Measurements from ENCODE around the gene SUMF2. TPM values are rescaled to one million over a fixed set of nuclear protein-coding genes. Genes with fewer than 3 reads are reported as not detected.

The SUMF2 gene
- total and polyA plus RNA-seq, 2 of the 13 experiments (the other 11 are each of a cell fraction or from before 2014, with no cell fraction given), result 48.9 to 54.4 TPM

DNA sequence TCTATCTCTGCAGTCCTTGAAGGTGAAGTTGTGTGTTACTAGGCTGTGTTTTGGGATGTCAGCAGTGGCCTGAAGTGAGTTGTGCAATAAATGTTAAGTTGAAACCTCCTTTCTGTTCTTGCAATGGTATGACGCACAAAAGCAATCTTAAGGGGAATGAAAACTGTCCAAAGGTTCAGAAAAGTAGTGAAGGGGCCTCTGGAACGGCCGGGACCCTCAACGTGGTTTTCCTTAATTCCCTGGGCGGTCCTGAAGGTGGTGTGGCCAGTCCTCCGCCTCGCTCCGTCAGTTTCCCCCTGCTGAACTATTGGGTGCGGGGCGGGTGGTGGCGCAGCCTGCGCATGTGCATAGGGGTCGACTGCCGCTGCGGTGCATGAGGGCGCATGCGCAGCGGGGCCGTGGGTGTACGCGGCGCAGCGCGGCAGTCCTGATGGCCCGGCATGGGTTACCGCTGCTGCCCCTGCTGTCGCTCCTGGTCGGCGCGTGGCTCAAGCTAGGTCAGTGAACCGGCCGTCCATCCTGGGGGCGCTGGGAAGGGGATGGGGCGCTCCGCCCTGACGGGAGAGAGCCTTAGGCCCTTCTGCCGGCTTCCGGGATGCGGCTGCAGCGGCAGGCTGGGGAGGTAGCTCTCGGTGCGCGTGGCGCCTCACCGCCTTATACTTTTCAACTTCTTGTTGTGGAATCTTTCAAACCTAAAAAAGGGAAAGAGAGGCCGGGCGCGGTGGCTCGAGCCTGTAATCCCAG, at the start of gene SUMF2 (continued):
- TF ChIP-seq, protein P1, sequence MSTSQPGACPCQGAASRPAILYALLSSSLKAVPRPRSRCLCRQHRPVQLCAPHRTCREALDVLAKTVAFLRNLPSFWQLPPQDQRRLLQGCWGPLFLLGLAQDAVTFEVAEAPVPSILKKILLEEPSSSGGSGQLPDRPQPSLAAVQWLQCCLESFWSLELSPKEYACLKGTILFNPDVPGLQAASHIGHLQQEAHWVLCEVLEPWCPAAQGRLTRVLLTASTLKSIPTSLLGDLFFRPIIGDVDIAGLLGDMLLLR (CRISPR knock-in tag; IDR thresholded peaks at IDR 0.05), result peak; percentile 82
- no peak for TF ChIP-seq HNRNPUL1 (IDR thresholded peaks at IDR 0.05; ENCODE audit: low read depth, low read length)
- no peak; the same call in 1 of the 2 replicates for TF ChIP-seq ZNF256 (CRISPR knock-in tag; conservative IDR thresholded peaks at IDR 0.05)
- TF ChIP-seq, protein P2, sequence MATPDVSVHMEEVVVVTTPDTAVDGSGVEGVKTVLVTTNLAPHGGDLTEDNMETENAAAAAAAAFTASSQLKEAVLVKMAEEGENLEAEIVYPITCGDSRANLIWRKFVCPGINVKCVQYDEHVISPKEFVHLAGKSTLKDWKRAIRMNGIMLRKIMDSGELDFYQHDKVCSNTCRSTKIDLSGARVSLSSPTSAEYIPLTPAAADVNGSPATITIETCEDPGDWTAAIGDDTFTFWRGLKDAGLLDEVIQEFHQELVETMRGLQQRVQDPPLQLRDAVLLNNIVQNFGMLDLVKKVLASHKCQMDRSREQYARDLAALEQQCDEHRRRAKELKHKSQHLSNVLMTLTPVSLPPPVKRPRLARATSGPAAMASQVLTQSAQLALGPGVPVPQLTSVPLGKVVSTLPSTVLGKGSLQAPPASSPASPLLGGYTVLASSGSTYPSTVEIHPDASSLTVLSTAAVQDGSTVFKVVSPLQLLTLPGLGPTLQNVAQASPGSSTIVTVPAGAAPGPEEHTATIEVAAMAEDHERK (CRISPR knock-in tag; IDR thresholded peaks at IDR 0.05; ENCODE audit: low read depth), result 0 out of 2 replicates have a peak, but pooled peaks have one; percentile 40
- no peak for TF ChIP-seq RELA (CRISPR knock-in tag; IDR thresholded peaks at IDR 0.05)
- TF ChIP-seq, protein P3, sequence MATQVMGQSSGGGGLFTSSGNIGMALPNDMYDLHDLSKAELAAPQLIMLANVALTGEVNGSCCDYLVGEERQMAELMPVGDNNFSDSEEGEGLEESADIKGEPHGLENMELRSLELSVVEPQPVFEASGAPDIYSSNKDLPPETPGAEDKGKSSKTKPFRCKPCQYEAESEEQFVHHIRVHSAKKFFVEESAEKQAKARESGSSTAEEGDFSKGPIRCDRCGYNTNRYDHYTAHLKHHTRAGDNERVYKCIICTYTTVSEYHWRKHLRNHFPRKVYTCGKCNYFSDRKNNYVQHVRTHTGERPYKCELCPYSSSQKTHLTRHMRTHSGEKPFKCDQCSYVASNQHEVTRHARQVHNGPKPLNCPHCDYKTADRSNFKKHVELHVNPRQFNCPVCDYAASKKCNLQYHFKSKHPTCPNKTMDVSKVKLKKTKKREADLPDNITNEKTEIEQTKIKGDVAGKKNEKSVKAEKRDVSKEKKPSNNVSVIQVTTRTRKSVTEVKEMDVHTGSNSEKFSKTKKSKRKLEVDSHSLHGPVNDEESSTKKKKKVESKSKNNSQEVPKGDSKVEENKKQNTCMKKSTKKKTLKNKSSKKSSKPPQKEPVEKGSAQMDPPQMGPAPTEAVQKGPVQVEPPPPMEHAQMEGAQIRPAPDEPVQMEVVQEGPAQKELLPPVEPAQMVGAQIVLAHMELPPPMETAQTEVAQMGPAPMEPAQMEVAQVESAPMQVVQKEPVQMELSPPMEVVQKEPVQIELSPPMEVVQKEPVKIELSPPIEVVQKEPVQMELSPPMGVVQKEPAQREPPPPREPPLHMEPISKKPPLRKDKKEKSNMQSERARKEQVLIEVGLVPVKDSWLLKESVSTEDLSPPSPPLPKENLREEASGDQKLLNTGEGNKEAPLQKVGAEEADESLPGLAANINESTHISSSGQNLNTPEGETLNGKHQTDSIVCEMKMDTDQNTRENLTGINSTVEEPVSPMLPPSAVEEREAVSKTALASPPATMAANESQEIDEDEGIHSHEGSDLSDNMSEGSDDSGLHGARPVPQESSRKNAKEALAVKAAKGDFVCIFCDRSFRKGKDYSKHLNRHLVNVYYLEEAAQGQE (IDR thresholded peaks at IDR 0.05; ENCODE audit: borderline replicate concordance in 1 of 2, low read depth in 1 of 2, low read length in 2 of 2), result no peak
- peak; percentile 91 for TF ChIP-seq SAP130 (CRISPR knock-in tag; IDR thresholded peaks at IDR 0.05; ENCODE audit: low read depth)
- peak; percentile 81 for TF ChIP-seq IKZF4 (CRISPR knock-in tag; IDR thresholded peaks at IDR 0.05; ENCODE audit: borderline replicate concordance, low read depth, not compliant biosample characterization)
- TF ChIP-seq, protein P4, sequence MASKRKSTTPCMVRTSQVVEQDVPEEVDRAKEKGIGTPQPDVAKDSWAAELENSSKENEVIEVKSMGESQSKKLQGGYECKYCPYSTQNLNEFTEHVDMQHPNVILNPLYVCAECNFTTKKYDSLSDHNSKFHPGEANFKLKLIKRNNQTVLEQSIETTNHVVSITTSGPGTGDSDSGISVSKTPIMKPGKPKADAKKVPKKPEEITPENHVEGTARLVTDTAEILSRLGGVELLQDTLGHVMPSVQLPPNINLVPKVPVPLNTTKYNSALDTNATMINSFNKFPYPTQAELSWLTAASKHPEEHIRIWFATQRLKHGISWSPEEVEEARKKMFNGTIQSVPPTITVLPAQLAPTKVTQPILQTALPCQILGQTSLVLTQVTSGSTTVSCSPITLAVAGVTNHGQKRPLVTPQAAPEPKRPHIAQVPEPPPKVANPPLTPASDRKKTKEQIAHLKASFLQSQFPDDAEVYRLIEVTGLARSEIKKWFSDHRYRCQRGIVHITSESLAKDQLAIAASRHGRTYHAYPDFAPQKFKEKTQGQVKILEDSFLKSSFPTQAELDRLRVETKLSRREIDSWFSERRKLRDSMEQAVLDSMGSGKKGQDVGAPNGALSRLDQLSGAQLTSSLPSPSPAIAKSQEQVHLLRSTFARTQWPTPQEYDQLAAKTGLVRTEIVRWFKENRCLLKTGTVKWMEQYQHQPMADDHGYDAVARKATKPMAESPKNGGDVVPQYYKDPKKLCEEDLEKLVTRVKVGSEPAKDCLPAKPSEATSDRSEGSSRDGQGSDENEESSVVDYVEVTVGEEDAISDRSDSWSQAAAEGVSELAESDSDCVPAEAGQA (IDR thresholded peaks at IDR 0.05; ENCODE audit: low read depth), result no peak
- TF ChIP-seq, protein P4 (CRISPR knock-in tag; IDR thresholded peaks at IDR 0.05; ENCODE audit: borderline replicate concordance), result peak; percentile 73; the same call in 1 of the 2 replicates

Measured in HepG2 (cell line).